Spleen (tissue), 7 donors: ENCODE measurements around the gene RPA4.

Source experiments
- CTCF ChIP-seq, 11 experiments: fragments of 200-600 bp in 7 of 11; fragments of 450-650 bp in 4 of 11; sonication (generic) in 4 of 11; IDR thresholded peaks in 8 of 11; conservative IDR thresholded peaks in 3 of 11; 1 replicate in 7 of 11; 2 replicates in 4 of 11; pipeline versions ENCODE4 v1.4.0 to v1.8.0; 2016 to 2021; ENCODE audit warnings: antibody characterized with exemption in 11 of 11, inconsistent platforms in 4 of 11, mild to moderate bottlenecking in 1 of 11
- POLR2A ChIP-seq, 3 donors: fragments of 450-650 bp; IDR thresholded peaks; one replicate each; pipeline ENCODE4 v1.5.1; 2017; ENCODE audit warnings: antibody characterized with exemption in 3 of 3, mild to moderate bottlenecking in 1 of 3
- POLR2AphosphoS5 ChIP-seq, 3 donors: sonication (generic); formaldehyde crosslinking; IDR thresholded peaks; one replicate each; pipeline ENCODE4 v1.5.1; 2017; ENCODE audit warnings: antibody characterized with exemption in 3 of 3
- donor health status: DM: no; HTN: no; CAD: no; lungs with moderate emphysema.
- donor health status: DM: no; HTN: no; CAD: no.
- donor health status: DM: no; HTN: no; CAD: no.

- TF ChIP-seq CTCF (IDR thresholded peaks at IDR 0.05 in 8 of 11, conservative IDR thresholded peaks at IDR 0.05 in 3 of 11) (no peak), POLR2A (IDR thresholded peaks at IDR 0.05) (no peak), POLR2AphosphoS5 (IDR thresholded peaks at IDR 0.05) (no peak)
Observed at GRCh38 chrX:96861661-96862060, 22.0 kb upstream of the RPA4 start.
